Measurements from ENCODE around the gene CORO2B. TPM values are rescaled to one million over a fixed set of nuclear protein-coding genes. Genes with fewer than 3 reads are reported as not detected.

The CORO2B gene
- total RNA-seq, 2 donors from 2014 or later: 1.0 to 4.0 TPM

DNA sequence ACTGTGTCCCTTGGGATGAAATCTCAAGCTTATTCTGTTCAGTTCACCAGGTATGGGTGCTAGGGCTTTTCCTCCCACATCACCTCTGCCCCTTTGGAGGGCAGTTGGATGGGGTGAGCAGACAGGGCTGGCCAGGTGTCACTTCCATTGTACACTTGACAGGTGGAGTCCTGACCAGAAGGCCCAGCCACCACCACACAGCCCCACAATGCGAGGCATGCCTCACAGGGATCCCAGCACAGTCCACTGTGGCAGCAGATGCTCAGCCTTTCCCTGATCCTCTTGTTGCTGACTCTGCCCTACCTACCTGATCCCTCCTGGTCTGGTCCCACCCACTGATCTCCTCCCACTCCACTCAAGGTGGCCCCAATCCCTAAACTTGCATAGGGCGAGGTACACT lies 153.7 kb downstream of the CORO2B start:
- WGBS, 2 donors: 85 to 100% methylated on average over 1 to 2 of the region's 2 CpGs
- no peak overlapping the region for H3K4me3 ChIP-seq
- H3K9me3 ChIP-seq: no peaks in the 10 kb centered on the region
- H3K27ac ChIP-seq: no peak overlapping the region
- H3K4me1 ChIP-seq: no peaks in the 10 kb centered on the region
- no peak for TF ChIP-seq POLR2A (IDR thresholded peaks at IDR 0.05)
- TF ChIP-seq, protein P1, sequence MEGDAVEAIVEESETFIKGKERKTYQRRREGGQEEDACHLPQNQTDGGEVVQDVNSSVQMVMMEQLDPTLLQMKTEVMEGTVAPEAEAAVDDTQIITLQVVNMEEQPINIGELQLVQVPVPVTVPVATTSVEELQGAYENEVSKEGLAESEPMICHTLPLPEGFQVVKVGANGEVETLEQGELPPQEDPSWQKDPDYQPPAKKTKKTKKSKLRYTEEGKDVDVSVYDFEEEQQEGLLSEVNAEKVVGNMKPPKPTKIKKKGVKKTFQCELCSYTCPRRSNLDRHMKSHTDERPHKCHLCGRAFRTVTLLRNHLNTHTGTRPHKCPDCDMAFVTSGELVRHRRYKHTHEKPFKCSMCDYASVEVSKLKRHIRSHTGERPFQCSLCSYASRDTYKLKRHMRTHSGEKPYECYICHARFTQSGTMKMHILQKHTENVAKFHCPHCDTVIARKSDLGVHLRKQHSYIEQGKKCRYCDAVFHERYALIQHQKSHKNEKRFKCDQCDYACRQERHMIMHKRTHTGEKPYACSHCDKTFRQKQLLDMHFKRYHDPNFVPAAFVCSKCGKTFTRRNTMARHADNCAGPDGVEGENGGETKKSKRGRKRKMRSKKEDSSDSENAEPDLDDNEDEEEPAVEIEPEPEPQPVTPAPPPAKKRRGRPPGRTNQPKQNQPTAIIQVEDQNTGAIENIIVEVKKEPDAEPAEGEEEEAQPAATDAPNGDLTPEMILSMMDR (IDR thresholded peaks at IDR 0.05): no peak
- intact Hi-C loops (cut with DNase I): no loop called here
- no peaks in the 10 kb centered on the region for H3K27me3 ChIP-seq
- H3K36me3 ChIP-seq (replicated peaks in 1 of 2; ENCODE audit: insufficient read depth in 1 of 2, low read depth in 2 of 2): no peaks in the 10 kb centered on the region
- no peak for ATAC-seq
- no peak for DNase-seq

DNA sequence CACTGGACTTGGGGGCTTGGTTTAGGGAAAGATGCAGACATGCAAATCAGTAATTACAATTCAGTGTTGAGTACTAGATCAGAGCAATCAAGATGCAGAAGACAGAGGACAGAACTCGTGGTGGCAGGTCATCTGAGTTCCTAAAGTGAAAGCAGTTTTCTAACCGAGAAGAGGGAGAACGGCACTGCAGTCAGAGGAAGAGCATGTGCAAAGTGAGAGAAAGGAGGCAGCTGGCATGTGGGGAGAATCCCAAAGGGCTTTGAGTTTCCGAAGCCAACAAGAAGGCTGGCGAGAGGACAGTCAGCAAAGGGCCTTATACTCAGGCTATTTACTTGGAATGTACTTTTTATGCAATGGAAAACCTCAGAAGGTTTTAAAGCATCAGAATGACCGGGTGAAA lies 154.9 kb downstream of the CORO2B start:
- DNase-seq: no peak
- Histone ChIP-seq H3K27ac (no peak overlapping the region), H3K27me3 (no peaks in the 10 kb centered on the region), H3K4me1 (no peaks in the 10 kb centered on the region), H3K36me3 (replicated peaks in 1 of 2; ENCODE audit: insufficient read depth in 1 of 2, low read depth in 2 of 2) (no peaks in the 10 kb centered on the region), H3K9me3 (no peaks in the 10 kb centered on the region), H3K4me3 (no peak overlapping the region)
- TF ChIP-seq, protein P1 (IDR thresholded peaks at IDR 0.05): no peak
- no peak for TF ChIP-seq POLR2A (IDR thresholded peaks at IDR 0.05)
- 43 to 47% methylated on average over 6 of the region's 6 CpGs for WGBS, 2 donors
- intact Hi-C loops (cut with DNase I): no loop called here
- no peak for ATAC-seq

DNA sequence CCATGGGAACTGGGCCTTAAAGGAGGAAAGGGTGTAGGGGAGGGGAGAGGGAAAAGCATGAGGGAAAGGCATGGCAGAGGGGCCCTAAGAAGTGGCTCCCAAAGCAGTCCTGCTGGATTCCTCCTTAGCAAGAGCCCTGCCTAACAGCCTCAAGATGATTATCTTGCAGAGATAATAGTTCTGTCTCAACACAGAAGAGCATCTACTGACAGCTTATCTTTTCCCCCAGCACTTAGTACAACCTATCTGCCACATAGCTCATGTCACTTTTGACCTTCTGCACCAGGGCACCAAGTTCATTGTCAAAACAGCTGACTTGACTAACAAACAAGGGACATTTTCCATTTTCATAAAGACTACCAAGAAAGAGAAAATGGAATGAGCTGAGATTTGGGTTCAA lies 155.6 kb downstream of the CORO2B start:
- no peaks in the 10 kb centered on the region for H3K4me1 ChIP-seq
- H3K9me3 ChIP-seq: no peaks in the 10 kb centered on the region
- no peak overlapping the region for H3K4me3 ChIP-seq
- no peak overlapping the region for H3K27ac ChIP-seq
- ATAC-seq (no peak), DNase-seq (no peak)
- intact Hi-C loops (cut with DNase I): no loop called here
- TF ChIP-seq POLR2A (IDR thresholded peaks at IDR 0.05): no peak
- TF ChIP-seq, protein P1 (IDR thresholded peaks at IDR 0.05): no peak
- H3K27me3 ChIP-seq: no peaks in the 10 kb centered on the region
- H3K36me3 ChIP-seq (replicated peaks in 1 of 2; ENCODE audit: insufficient read depth in 1 of 2, low read depth in 2 of 2): no peaks in the 10 kb centered on the region

DNA sequence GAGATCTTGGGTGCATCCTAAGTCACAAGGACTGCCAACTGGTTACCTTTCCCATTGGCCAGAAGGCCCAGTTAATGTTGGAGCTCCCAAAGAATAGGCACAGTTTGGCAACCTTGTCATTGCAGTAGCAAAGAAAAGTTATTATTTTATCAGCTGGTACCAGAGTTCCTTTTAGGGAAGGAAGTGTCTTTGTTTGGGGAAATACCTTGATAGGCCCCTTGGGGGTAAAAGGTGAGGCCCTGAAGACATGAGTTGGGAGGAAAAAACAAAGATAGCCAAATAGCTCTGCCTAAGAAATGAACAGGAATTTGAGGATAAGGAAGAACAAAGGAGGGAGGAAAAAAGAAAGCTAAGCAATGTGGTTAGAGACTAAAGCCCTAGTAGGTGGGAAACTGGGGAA lies 156.1 kb downstream of the CORO2B start:
- Histone ChIP-seq H3K36me3 (replicated peaks in 1 of 2; ENCODE audit: insufficient read depth in 1 of 2, low read depth in 2 of 2) (no peaks in the 10 kb centered on the region), H3K4me3 (no peak overlapping the region), H3K27me3 (no peaks in the 10 kb centered on the region), H3K4me1 (no peaks in the 10 kb centered on the region), H3K27ac (no peak overlapping the region), H3K9me3 (no peaks in the 10 kb centered on the region)
- DNase-seq (no peak), ATAC-seq (no peak)
- no peak for TF ChIP-seq POLR2A (IDR thresholded peaks at IDR 0.05)
- TF ChIP-seq, protein P1 (IDR thresholded peaks at IDR 0.05): no peak
- intact Hi-C loops (cut with DNase I): no loop called here

DNA sequence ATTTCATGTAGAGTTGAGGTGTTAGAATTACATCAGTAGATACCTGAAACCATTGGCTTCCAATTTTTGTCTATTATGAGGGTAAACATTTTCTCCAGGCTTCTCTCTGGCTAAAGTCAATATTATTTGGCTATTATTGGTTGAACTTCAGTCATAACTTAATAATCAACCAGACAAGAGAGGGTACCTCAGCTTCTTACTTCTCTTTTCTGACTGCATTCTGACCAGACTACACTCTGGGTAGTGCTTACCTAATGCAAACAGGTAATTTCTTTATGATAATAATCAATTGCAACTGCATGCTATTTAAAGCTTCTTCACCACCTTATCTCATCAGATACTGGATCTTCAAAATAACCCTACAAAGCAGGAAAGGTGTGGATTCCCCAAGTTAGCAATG lies 156.8 kb downstream of the CORO2B start:
- no peak for ATAC-seq
- no peaks in the 10 kb centered on the region for H3K36me3 ChIP-seq (replicated peaks in 1 of 2; ENCODE audit: insufficient read depth in 1 of 2, low read depth in 2 of 2)
- TF ChIP-seq, protein P1 (IDR thresholded peaks at IDR 0.05): no peak
- TF ChIP-seq POLR2A (IDR thresholded peaks at IDR 0.05): no peak
- no peaks in the 10 kb centered on the region for H3K4me1 ChIP-seq
- no peak overlapping the region for H3K27ac ChIP-seq
- H3K4me3 ChIP-seq: no peak overlapping the region
- intact Hi-C loops (cut with DNase I): no loop called here
- DNase-seq: no peak
- H3K27me3 ChIP-seq: no peaks in the 10 kb centered on the region
- no peaks in the 10 kb centered on the region for H3K9me3 ChIP-seq
